A375 (cell line): ENCODE results near the gene SLC17A6. TPM values are rescaled to one million over a fixed set of nuclear protein-coding genes. Genes with fewer than 3 reads are reported as not detected.

Experiments used
- total RNA-seq: library from RNA; depleted of rRNA; stranded (reverse); fragments of >200 nt; shearing (Covaris generic); gene quantifications from 2 replicates; pipeline ENCODE4 v1.2.3, GENCODE V29; 2014; rRNA removed

The SLC17A6 gene
- total RNA-seq = not detected in 2 replicates

DNA sequence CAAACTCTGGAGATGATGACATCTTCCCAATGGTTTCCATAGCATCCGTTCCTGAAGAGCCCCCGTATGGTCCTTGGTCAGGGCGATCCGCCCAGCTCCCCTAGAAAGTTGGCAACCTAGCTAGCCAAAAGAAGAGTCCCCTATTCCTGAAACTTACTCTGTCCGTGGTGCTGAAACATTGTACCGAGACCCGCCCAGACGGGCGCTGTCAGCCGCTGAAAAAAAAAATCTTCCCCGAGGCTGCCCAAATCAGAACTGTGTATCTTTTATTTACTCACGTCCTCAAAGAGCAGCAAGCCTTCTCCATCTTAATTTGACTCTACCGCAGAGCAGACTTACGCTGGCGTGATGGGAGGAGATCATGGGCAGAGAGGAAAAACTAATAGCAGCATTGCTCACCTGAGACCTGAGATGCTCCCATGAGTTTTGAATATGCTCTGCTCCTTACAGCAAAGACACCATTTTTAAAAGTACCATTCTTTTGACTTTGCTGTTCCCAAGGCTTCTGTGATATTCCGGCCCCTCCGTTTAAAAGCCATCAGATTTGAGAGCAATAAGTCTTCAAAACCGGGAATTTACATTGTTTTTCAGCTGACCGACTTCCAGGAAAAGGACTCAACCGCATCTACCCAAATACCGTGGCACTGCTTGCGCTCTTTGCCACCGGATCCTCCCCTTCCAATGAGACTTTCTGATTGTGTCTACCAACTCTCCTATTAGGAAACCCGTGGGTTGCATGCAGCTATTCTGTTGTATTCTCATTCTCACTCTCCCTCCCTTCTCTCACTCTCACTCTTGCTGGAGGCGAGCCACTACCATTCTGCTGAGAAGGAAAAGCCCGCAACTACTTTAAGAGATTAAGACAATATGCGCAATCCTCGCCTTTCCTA lies at the start of gene SLC17A6:
Gene SLC17A6, plus strand, starts transcription at position 786 of the 890 bp plus-strand sequence. CDS start 153 bp downstream, outside the sequence.

Other genes starting within 250 kb of the SLC17A6 start
- gene ANO5, start 145.3 kb upstream of the SLC17A6 start, total RNA-seq = 0.03 TPM in 1 of 2 replicates, not detected in the other